ENCODE results near the gene NR5A2. TPM values are rescaled to one million over a fixed set of nuclear protein-coding genes. Genes with fewer than 3 reads are reported as not detected.

NR5A2 gene
- total RNA-seq, 4 donors from 2014 or later, result 3.8 to 9.0 (median 4.5) TPM

DNA sequence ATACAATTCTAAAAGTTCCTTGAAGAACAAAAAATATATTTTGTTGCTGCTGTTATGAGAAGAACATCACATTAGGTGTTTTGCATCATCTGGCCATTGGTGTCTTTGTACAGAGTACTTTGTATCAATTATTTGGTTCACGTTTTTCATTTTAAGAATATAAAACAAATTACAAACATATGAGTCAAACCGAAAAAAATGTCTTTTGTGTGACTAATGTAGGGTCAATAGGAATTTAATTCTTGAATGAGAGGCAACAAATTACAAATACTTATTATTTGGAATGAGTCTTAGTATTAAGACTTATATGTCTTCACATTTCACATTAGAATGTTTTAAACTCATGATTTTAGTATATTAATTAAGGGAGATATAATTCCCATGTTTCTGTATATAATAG, 54.8 kb downstream of the NR5A2 start:
- Histone ChIP-seq H3K36me3 (no peaks in the 10 kb centered on the region), H3K27ac (no peak overlapping the region), H3K27me3 (peaks cover 0 to 6% of the 10 kb centered on the region in 2 donors), H3K9me3 (no peaks in the 10 kb centered on the region), H3K4me3 (no peak overlapping the region), H3K4me1 (peaks cover 0 to 6% (median 0%) of the 10 kb centered on the region in 4 donors)
- WGBS, 2 donors, result 50% methylated on average over 2 of the region's 2 CpGs
- TF ChIP-seq, protein P1, sequence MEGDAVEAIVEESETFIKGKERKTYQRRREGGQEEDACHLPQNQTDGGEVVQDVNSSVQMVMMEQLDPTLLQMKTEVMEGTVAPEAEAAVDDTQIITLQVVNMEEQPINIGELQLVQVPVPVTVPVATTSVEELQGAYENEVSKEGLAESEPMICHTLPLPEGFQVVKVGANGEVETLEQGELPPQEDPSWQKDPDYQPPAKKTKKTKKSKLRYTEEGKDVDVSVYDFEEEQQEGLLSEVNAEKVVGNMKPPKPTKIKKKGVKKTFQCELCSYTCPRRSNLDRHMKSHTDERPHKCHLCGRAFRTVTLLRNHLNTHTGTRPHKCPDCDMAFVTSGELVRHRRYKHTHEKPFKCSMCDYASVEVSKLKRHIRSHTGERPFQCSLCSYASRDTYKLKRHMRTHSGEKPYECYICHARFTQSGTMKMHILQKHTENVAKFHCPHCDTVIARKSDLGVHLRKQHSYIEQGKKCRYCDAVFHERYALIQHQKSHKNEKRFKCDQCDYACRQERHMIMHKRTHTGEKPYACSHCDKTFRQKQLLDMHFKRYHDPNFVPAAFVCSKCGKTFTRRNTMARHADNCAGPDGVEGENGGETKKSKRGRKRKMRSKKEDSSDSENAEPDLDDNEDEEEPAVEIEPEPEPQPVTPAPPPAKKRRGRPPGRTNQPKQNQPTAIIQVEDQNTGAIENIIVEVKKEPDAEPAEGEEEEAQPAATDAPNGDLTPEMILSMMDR (IDR thresholded peaks at IDR 0.05), result no peak
- no peak for DNase-seq (ENCODE audit: low spot score in 2 of 2)

DNA sequence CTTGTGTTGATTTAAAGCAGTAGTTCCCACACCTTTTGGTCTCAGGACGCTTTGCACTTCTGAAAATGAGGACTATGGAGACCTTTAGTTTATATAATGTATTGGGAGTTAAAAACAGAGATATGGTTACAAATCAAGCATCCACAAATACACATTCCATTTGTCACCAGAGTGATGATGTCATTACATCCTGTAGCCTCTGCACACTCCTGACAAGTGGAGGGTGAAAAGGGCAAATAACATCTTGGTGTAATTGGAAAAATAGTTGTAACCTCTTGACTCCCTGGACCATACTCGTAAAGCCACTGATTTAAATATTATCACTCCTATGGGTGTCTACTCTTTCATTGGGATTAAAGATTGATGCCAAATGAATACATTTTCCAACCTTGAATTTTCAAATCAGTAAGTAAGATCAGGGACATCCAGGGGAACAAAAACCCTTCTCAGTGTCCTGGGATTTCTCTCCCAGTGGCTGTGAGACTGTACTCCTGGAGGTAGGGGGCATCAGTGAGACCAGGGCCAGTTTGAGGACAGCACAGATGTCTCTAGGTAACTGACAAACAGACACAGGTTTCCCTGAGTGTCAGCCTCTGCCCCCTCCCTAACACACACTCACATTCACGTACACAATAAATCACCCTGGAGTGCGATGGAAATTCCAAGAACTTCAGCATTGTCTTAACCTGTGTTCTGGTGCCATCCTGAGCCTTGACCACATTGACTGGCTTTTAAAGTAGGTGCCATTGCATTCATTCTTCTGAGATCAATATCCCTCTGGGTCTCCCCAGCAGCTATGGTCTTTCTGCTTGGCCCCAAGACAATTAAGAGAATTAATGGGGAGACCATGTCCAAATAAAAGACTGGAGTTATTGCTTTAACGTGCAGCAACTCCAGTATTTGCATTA, 63.0 kb downstream of the NR5A2 start:
- TF ChIP-seq, protein P1 (IDR thresholded peaks at IDR 0.05), result no peak
- no peak for TF ChIP-seq EP300 (IDR thresholded peaks at IDR 0.05)
- TF ChIP-seq POLR2A (IDR thresholded peaks at IDR 0.05), result no peak
- no peaks in the 10 kb centered on the region for H3K9me3 ChIP-seq
- WGBS, 2 donors, result 49 to 61% methylated on average over 5 of the region's 5 CpGs
- no peaks in the 10 kb centered on the region for H3K27me3 ChIP-seq
- no peaks in the 10 kb centered on the region for H3K36me3 ChIP-seq
- H3K27ac ChIP-seq, result no peak overlapping the region
- no peak for DNase-seq (ENCODE audit: low spot score in 2 of 2)
- H3K4me3 ChIP-seq, result no peak overlapping the region
- H3K4me1 ChIP-seq, result no peaks in the 10 kb centered on the region

DNA sequence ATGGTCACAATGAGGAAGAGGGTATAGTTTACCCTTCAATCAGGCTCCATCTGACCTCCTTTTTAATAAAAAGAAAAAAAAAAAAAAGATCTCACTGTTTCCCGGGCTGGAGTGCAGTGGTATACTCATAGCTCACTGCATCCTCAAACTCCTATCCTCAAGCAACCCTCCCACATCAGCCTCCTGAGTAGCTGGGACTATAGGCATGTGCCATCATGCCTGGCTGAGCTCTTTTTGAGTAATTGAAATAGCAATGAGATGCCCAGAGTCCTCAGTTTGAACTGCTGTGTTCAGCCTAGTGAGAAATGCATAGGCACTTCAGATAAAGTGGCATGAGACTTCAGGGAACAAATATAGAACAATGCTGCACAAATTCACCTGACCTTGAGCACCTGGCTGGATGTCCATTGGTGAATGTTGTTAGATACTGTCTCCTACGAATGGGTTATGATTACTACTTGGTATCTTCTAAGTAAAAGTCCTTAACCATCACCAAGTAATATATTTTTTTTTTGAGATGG, 67.6 kb downstream of the NR5A2 start:
- Histone ChIP-seq H3K4me1 (peaks cover 0 to 8% (median 0%) of the 10 kb centered on the region in 4 donors), H3K36me3 (no peaks in the 10 kb centered on the region), H3K9me3 (no peaks in the 10 kb centered on the region), H3K27ac (no peak overlapping the region), H3K4me3 (no peak overlapping the region), H3K27me3 (no peaks in the 10 kb centered on the region)
- DNase-seq (ENCODE audit: low spot score in 2 of 2), result no peak
- WGBS, 2 donors, result 87 to 90% methylated on average over 2 of the region's 2 CpGs
- no peak for TF ChIP-seq EP300 (IDR thresholded peaks at IDR 0.05)
- TF ChIP-seq POLR2A (IDR thresholded peaks at IDR 0.05), result no peak
- TF ChIP-seq, protein P1 (IDR thresholded peaks at IDR 0.05), result no peak

DNA sequence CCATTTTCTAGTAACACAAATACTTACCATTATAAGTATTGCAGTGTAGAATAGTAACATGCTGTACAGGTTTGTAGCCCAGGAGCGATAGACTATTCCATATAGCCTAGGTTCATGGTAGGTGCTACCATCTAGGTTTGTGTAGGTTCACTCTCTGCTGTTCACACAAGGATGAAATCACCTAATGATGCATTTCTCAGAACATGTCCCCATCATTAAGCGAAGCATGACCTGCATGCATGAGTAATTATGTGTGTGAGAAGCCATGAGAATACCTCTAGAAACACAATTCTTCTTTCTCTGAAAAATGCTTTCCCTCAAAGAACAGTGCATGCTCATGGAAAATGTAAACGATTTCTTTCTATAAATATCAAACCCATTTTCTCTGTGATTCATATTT, 69.3 kb downstream of the NR5A2 start:
- TF ChIP-seq POLR2A (IDR thresholded peaks at IDR 0.05), result no peak
- H3K27me3 ChIP-seq, result no peaks in the 10 kb centered on the region
- no peak overlapping the region for H3K27ac ChIP-seq
- peaks cover 0 to 8% (median 0%) of the 10 kb centered on the region in 4 donors for H3K4me1 ChIP-seq
- 85% methylated on average over 3 of the region's 3 CpGs for WGBS, 2 donors
- no peak overlapping the region for H3K4me3 ChIP-seq
- no peaks in the 10 kb centered on the region for H3K9me3 ChIP-seq
- no peaks in the 10 kb centered on the region for H3K36me3 ChIP-seq
- DNase-seq (ENCODE audit: low spot score in 2 of 2), result no peak

DNA sequence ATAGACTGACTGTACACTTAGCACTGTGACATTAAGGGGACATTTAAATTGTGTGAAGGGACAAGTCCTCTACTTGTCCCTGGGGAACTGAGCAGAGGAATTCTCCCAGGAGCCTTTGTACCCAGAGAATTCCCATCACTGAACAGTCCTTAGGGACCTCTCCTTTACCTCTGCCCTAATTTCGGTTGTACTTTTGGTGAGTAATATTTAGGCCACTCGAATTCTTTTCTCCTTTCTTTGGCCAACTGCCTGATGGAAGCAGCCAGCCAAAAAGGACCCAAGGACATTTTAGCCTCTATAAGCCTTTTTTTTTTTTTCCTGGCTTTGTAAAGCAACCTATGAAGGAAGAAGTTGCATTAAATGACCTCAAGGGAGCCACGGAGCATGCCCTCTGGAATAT, 71.5 kb downstream of the NR5A2 start:
- DNase-seq (ENCODE audit: low spot score in 2 of 2), result no peak
- Histone ChIP-seq H3K27me3 (no peaks in the 10 kb centered on the region), H3K36me3 (no peaks in the 10 kb centered on the region), H3K27ac (peak overlapping the region in 2 of 4 donors; percentile 7 to 9), H3K4me3 (no peak overlapping the region), H3K4me1 (peaks cover 0 to 8% (median 0%) of the 10 kb centered on the region in 4 donors), H3K9me3 (no peaks in the 10 kb centered on the region)
- TF ChIP-seq EP300 (IDR thresholded peaks at IDR 0.05) (peak in 1 of 2 donors; percentile 12), POLR2A (IDR thresholded peaks at IDR 0.05) (no peak)
- 49 to 65% methylated on average over 3 of the region's 3 CpGs for WGBS, 2 donors

DNA sequence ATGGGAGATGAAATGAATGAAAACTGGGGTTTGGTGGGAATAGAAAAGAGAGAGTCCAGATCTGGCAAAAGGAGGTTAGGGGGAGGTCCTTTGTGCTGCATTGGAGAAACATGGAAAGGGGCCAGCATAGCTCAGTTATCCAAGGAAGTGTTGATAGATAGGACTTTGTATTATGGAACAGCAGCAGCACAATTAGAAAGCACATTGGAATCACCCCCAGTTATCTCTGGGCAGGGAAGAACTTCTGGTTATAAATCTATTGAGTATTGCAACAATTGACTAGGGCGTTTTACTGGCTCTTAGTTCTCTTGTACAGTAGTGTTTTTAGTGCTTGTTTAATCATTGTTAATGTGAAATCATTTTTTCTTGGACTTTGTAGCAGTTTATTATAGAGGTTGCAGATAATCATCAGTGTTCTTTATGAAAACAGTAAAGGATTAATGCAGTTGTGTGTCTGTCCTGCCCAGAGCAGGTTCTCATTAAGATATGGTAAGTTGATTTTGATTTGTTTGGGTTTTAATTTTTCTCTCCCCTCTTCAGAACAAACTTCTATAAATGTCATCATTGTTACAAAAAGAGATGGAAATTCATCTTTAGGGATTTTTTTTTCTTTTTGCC, 76.6 kb downstream of the NR5A2 start:
- no peaks in the 10 kb centered on the region for H3K9me3 ChIP-seq
- H3K4me3 ChIP-seq, result no peak overlapping the region
- no peaks in the 10 kb centered on the region for H3K27me3 ChIP-seq
- TF ChIP-seq POLR2A (IDR thresholded peaks at IDR 0.05) (no peak), EP300 (IDR thresholded peaks at IDR 0.05) (no peak)
- TF ChIP-seq, protein P1 (IDR thresholded peaks at IDR 0.05), result no peak
- no peak for DNase-seq (ENCODE audit: low spot score in 2 of 2)
- no peaks in the 10 kb centered on the region for H3K36me3 ChIP-seq
- H3K27ac ChIP-seq, result no peak overlapping the region
- H3K4me1 ChIP-seq, result peaks cover 0 to 15% (median 0%) of the 10 kb centered on the region in 4 donors
- 26 to 36% methylated on average over 1 of the region's 1 CpG for WGBS, 2 donors
